WTC11 (cell line): ENCODE data around the gene WNK1. TPM values are rescaled to one million over a fixed set of nuclear protein-coding genes. Genes with fewer than 3 reads are reported as not detected.
A peak's percentile ranks its signal among the peaks of the same experiment; 100 is the strongest.

Experiments
- ATAC-seq: fragments of 200-7000 bp; cut with Tn5 transposase; 2 replicates; pipeline ENCODE4 v1.10.0; 2021; ENCODE audit warnings: mild to moderate bottlenecking, moderate library complexity
- CTCF ChIA-PET: fragments of 300-600 bp; sonication (Branson Sonifier 250); formaldehyde crosslinking; loops from one replicate; lab custom pipeline; 2021; ENCODE audit warnings: antibody characterized with exemption; lab: Charles Lee
- POLR2A ChIA-PET: fragments of 350-600 bp; sonication (Branson Sonifier 250); formaldehyde crosslinking; loops from one replicate; lab custom pipeline; 2021; ENCODE audit warnings: antibody characterized with exemption; lab: Charles Lee
- DNase-seq: peaks from one replicate; pipeline ENCODE4 v3.0.0; 2021; ENCODE audit warnings: low spot score
- H3K27ac Mint-ChIP-seq: 2 replicates; pipeline ENCODE4 v1.8.0; 2021; ENCODE audit warnings: mixed read lengths
- H3K27me3 Mint-ChIP-seq: 2 replicates; pipeline ENCODE4 v1.8.0; 2021; ENCODE audit warnings: low read depth, mild to moderate bottlenecking, moderate library complexity, mixed read lengths
- H3K36me3 Mint-ChIP-seq: 2 replicates; pipeline ENCODE4 v1.8.0; 2021; ENCODE audit warnings: mixed read lengths
- H3K4me1 Mint-ChIP-seq: 2 replicates; pipeline ENCODE4 v1.8.0; 2022; ENCODE audit warnings: mixed read lengths
- H3K4me3 Mint-ChIP-seq: 2 replicates; pipeline ENCODE4 v1.8.0; 2021; ENCODE audit warnings: mild to moderate bottlenecking, moderate library complexity, mixed read lengths
- H3K9me3 Mint-ChIP-seq: 2 replicates; pipeline ENCODE4 v1.8.0; 2021; ENCODE audit warnings: mixed read lengths
- CTCF ChIP-seq: fragments of 200-600 bp; IDR thresholded peaks from 2 replicates; pipeline ENCODE4 v1.8.0; 2022; ENCODE audit warnings: antibody characterized with exemption
- EMX1 ChIP-seq: fragments of 250-450 bp; sonication (Bioruptor Pico); IDR thresholded peaks from 2 replicates; pipeline ENCODE4 v1.8.0; 2021; ENCODE audit warnings: mild to moderate bottlenecking
- HMGXB4 ChIP-seq: sonication (generic); formaldehyde crosslinking; IDR thresholded peaks from 2 replicates; pipeline ENCODE4 v1.8.1; 2023; ENCODE audit warnings: mild to moderate bottlenecking, moderate library complexity, missing genetic modification reagents
- IRF1 ChIP-seq: sonication (generic); formaldehyde crosslinking; IDR thresholded peaks from 2 replicates; pipeline ENCODE4 v1.8.0; 2023; ENCODE audit warnings: missing genetic modification reagents
- JAZF1 ChIP-seq: fragments of 250-450 bp; sonication (Bioruptor Pico); IDR thresholded peaks from 2 replicates; pipeline ENCODE4 v1.9.0; 2021; ENCODE audit warnings: moderate library complexity, mild to moderate bottlenecking, inconsistent platforms
- MYBL2 ChIP-seq: sonication (generic); formaldehyde crosslinking; IDR thresholded peaks from 2 replicates; pipeline ENCODE4 v1.8.1; 2023; ENCODE audit warnings: mild to moderate bottlenecking, moderate library complexity, missing genetic modification reagents
- NFE2L1 ChIP-seq: sonication (generic); formaldehyde crosslinking; IDR thresholded peaks from 2 replicates; pipeline ENCODE4 v1.8.1; 2023; ENCODE audit warnings: missing genetic modification reagents
- SP1 ChIP-seq: sonication (generic); formaldehyde crosslinking; conservative IDR thresholded peaks from 2 replicates; pipeline ENCODE4 v1.8.1; 2022; ENCODE audit warnings: missing genetic modification reagents
- TEAD4 ChIP-seq: sonication (generic); formaldehyde crosslinking; IDR thresholded peaks from 2 replicates; pipeline ENCODE4 v1.8.0; 2022; ENCODE audit warnings: mild to moderate bottlenecking, missing genetic modification reagents
- ZMAT4 ChIP-seq: fragments of 250-450 bp; sonication (Bioruptor Pico); IDR thresholded peaks from 2 replicates; pipeline ENCODE4 v1.9.0; 2021; ENCODE audit warnings: mild to moderate bottlenecking
- ZNF263 ChIP-seq: sonication (generic); formaldehyde crosslinking; IDR thresholded peaks from 2 replicates; pipeline ENCODE4 v1.8.1; 2022; ENCODE audit warnings: low read depth, mild to moderate bottlenecking, moderate library complexity, missing genetic modification reagents
- total RNA-seq: library from RNA; stranded (reverse); gene quantifications from 3 replicates; pipeline ENCODE4 v1.2.3, GENCODE V29; 2021
- TF ChIP-seq, protein P1 (sequence below): sonication (generic); formaldehyde crosslinking; IDR thresholded peaks from 2 replicates; pipeline ENCODE4 v1.8.0; 2022; ENCODE audit warnings: mild to moderate bottlenecking, missing genetic modification reagents
- TF ChIP-seq, protein P2 (sequence below): sonication (generic); formaldehyde crosslinking; IDR thresholded peaks from 2 replicates; pipeline ENCODE4 v1.8.0; 2023; ENCODE audit warnings: missing genetic modification reagents, mild to moderate bottlenecking, borderline replicate concordance
- TF ChIP-seq, protein P3 (sequence below): fragments of 250-450 bp; sonication (Bioruptor Pico); IDR thresholded peaks from 2 replicates; pipeline ENCODE4 v1.9.0; 2021; ENCODE audit warnings: mild to moderate bottlenecking
- TF ChIP-seq, protein P4 (sequence below): fragments of 250-450 bp; sonication (Bioruptor Pico); conservative IDR thresholded peaks from 2 replicates; pipeline ENCODE4 v1.9.0; 2021; ENCODE audit warnings: mild to moderate bottlenecking

Gene WNK1
- total RNA-seq, 1 experiment from 2014 or later: 118 TPM

DNA sequence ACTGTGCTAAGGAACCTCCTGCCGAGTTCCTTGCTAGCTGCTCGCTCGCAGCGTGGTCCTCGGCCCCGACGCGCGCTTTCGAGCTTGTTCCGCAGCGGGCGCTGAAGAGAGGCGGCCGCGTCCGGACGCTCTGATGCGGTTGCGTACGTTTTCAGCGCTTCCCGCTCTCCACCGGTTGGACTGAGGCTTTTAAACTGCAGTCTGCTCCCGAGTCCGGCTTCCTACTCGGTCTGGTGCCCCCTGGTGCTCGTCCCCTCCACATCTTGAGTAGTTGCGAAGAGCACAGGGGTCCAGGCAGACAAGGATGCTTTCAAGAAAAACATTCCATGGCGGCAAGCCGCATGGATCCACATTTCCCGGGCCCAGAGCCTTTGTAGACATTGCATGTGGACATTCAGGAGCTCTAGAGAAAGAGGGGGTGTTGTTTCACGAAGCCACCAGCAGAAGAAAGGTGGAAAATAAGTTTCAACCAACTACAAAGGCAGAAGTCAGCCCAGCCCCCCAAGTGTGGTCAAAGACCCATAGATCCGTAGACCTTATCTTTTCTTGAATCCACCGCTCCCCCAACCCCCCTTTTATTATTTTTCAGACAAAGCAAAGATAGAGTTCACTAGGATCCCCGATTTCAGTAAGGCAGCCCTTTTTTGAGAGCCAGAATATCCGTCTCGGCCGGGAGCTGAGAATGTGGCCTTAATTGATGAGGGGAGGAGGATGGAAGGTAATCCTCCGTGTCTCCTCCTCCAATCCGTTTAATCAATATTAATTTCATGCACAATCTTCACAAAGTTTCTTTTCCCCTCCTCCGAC, 984 bp upstream of the WNK1 start (continued):
- TF ChIP-seq MYBL2 (CRISPR knock-in tag) (peak; percentile 95), EMX1 (CRISPR knock-in tag) (0 out of 2 replicates have a peak, but pooled peaks have one; percentile 5), TEAD4 (CRISPR knock-in tag) (no peak), IRF1 (CRISPR knock-in tag) (no peak), CTCF (0 out of 2 replicates have a peak, but pooled peaks have one; percentile 40), ZMAT4 (CRISPR knock-in tag) (no peak), JAZF1 (CRISPR knock-in tag) (no peak)
- TF ChIP-seq, protein P1, sequence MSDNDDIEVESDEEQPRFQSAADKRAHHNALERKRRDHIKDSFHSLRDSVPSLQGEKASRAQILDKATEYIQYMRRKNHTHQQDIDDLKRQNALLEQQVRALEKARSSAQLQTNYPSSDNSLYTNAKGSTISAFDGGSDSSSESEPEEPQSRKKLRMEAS (CRISPR knock-in tag): peak; percentile 94
- TF ChIP-seq, protein P2, sequence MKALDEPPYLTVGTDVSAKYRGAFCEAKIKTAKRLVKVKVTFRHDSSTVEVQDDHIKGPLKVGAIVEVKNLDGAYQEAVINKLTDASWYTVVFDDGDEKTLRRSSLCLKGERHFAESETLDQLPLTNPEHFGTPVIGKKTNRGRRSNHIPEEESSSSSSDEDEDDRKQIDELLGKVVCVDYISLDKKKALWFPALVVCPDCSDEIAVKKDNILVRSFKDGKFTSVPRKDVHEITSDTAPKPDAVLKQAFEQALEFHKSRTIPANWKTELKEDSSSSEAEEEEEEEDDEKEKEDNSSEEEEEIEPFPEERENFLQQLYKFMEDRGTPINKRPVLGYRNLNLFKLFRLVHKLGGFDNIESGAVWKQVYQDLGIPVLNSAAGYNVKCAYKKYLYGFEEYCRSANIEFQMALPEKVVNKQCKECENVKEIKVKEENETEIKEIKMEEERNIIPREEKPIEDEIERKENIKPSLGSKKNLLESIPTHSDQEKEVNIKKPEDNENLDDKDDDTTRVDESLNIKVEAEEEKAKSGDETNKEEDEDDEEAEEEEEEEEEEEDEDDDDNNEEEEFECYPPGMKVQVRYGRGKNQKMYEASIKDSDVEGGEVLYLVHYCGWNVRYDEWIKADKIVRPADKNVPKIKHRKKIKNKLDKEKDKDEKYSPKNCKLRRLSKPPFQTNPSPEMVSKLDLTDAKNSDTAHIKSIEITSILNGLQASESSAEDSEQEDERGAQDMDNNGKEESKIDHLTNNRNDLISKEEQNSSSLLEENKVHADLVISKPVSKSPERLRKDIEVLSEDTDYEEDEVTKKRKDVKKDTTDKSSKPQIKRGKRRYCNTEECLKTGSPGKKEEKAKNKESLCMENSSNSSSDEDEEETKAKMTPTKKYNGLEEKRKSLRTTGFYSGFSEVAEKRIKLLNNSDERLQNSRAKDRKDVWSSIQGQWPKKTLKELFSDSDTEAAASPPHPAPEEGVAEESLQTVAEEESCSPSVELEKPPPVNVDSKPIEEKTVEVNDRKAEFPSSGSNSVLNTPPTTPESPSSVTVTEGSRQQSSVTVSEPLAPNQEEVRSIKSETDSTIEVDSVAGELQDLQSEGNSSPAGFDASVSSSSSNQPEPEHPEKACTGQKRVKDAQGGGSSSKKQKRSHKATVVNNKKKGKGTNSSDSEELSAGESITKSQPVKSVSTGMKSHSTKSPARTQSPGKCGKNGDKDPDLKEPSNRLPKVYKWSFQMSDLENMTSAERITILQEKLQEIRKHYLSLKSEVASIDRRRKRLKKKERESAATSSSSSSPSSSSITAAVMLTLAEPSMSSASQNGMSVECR (CRISPR knock-in tag): peak; percentile 89; the same call in 1 of the 2 replicates
- TF ChIP-seq, protein P3, sequence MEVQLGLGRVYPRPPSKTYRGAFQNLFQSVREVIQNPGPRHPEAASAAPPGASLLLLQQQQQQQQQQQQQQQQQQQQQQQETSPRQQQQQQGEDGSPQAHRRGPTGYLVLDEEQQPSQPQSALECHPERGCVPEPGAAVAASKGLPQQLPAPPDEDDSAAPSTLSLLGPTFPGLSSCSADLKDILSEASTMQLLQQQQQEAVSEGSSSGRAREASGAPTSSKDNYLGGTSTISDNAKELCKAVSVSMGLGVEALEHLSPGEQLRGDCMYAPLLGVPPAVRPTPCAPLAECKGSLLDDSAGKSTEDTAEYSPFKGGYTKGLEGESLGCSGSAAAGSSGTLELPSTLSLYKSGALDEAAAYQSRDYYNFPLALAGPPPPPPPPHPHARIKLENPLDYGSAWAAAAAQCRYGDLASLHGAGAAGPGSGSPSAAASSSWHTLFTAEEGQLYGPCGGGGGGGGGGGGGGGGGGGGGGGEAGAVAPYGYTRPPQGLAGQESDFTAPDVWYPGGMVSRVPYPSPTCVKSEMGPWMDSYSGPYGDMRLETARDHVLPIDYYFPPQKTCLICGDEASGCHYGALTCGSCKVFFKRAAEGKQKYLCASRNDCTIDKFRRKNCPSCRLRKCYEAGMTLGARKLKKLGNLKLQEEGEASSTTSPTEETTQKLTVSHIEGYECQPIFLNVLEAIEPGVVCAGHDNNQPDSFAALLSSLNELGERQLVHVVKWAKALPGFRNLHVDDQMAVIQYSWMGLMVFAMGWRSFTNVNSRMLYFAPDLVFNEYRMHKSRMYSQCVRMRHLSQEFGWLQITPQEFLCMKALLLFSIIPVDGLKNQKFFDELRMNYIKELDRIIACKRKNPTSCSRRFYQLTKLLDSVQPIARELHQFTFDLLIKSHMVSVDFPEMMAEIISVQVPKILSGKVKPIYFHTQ: no peak

DNA sequence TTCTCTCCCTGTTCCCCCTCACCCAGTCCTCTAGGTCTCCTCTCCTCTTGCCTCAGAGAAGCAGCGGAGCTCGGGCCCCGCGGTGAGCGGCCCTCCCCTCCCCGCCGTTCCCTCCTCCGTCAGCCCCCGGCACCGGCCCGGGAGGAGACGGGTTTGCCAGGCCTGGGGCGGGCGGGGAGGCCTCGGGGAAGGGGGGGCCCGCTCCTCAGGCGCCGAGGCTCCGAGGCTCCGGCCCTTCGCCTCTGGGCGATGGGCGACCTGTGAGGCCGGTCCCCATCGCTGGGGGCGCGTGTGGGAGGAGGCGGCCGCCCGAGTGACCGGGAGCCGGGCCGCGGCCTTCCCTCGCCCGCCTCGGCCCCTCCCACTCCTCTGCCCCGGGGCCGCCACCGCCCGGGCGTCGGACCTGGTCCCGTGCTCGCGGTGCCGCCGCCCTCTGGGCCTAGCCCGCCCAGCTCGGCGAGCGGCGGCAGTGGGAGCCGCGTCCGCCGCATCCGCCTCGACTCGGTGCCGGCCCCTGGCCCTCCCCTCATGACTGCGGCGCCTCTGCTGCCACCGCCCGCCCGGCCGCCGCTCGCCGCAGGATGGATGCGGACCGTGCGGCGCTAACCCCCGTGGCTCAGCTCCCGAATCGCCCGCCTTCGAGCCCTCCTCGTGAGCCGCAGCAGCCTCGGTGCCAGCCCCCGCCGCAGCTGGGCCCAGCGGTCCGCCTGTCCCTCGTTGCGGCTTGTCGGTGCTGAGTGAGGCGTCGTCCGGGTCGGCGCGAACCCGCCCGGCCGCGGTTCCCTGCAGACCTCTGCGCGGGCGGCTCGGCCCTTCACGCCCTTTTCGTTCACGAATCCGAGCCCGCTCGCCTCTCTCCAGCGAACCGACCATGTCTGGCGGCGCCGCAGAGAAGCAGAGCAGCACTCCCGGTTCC, 574 bp downstream of the WNK1 start:
- Mint-ChIP-seq H3K36me3 (no peaks in the 10 kb centered on the region; the same call in 1 of the 2 replicates), H3K4me3 (peak overlapping the region; percentile 92), H3K27me3 (no peaks in the 10 kb centered on the region), H3K4me1 (peaks cover 35% of the 10 kb centered on the region), H3K27ac (no peak overlapping the region), H3K9me3 (no peaks in the 10 kb centered on the region)
- ATAC-seq: peak; percentile 19
- CTCF ChIA-PET: interaction anchor here (0.7 to 4.3 kb wide), 15 partner anchors 28 to 197 kb away, joined by 3 to 63 read pairs (median 7); partner anchors contain the start of genes NINJ2 and RAD52
- peak; percentile 58 for DNase-seq
- POLR2A ChIA-PET: interaction anchor here (0.6 to 2.3 kb wide), 4 partner anchors 86 to 192 kb away, joined by 3 to 12 read pairs (median 8); no protein-coding TSS in a partner anchor
- TF ChIP-seq HMGXB4 (CRISPR knock-in tag): peak; percentile 77
- TF ChIP-seq, protein P4, sequence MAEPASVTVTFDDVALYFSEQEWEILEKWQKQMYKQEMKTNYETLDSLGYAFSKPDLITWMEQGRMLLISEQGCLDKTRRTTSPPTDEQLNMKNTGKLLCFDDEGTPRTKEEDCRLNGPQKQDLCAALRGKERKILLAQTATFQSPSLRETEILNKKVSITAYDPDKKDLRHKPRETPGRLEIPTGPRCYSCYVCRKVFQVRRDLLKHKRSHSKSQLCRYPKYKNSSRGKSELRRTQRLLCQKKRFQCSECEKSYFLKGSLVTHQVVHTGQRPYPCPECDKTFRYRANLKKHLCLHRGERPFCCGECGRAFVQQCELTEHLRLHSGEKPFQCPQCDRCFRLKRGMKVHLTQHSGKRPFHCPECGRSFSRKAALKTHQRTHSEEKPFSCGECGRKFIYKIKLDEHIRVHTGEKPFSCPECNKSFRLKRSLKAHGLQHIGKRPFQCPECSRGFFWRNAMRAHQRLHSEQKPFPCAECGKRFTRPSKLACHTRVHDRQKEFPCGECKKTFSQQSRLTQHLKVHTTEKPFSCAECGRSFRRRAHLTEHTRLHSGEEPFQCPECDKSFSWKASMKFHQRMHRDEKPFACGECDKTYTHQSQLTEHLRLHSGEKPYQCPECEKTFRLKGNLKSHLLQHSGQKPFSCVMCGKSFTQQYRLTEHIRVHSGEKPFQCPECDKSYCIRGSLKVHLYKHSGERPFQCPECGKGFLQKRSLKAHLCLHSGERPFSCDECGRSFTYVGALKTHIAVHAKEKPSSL: no peak
- TF ChIP-seq SP1 (CRISPR knock-in tag): no peak
- no peak for TF ChIP-seq EMX1 (CRISPR knock-in tag)
- no peak for TF ChIP-seq NFE2L1
- TF ChIP-seq ZNF263: no peak; the same call in 1 of the 2 replicates
